HUES6 (cell line): Measurements from ENCODE around the gene SMYD3.

Source experiments
- H3K27ac ChIP-seq: 2 replicates; pipeline ENCODE4 v1.7.0; 2013; ENCODE audit warnings: low read depth, mild to moderate bottlenecking, low read length, inconsistent platforms
- H3K27me3 ChIP-seq: 2 replicates; pipeline ENCODE4 v1.6.1; 2013; ENCODE audit warnings: low read length; ENCODE audit not compliant: control insufficient read depth, insufficient read depth
- H3K36me3 ChIP-seq: 2 replicates; pipeline ENCODE4 v1.6.1; 2013; ENCODE audit warnings: low read length; ENCODE audit not compliant: control insufficient read depth, insufficient read depth
- H3K4me1 ChIP-seq: 2 replicates; pipeline ENCODE4 v1.6.1; 2013; ENCODE audit warnings: low read length; ENCODE audit not compliant: control insufficient read depth, insufficient read depth
- H3K4me3 ChIP-seq: 2 replicates; pipeline ENCODE4 v1.5.1; 2013; ENCODE audit warnings: low read depth, low read length
- H3K9ac ChIP-seq: one replicate; pipeline ENCODE4 v1.6.1; 2013; ENCODE audit warnings: mild to moderate bottlenecking, low read length
- H3K9me3 ChIP-seq: 2 replicates; pipeline ENCODE4 v1.6.1; 2013; ENCODE audit warnings: low read depth, low read length; ENCODE audit not compliant: control insufficient read depth, insufficient read depth

The SMYD3 gene

GRCh38 chr1:245873068-245873467, 634.0 kb downstream of the SMYD3 start:
- no peaks in the 10 kb centered on the region for H3K27me3 ChIP-seq
- H3K4me1 ChIP-seq: no peaks in the 10 kb centered on the region
- no peak overlapping the region for H3K9ac ChIP-seq
- no peaks in the 10 kb centered on the region for H3K36me3 ChIP-seq
- no peaks in the 10 kb centered on the region for H3K9me3 ChIP-seq
- H3K4me3 ChIP-seq: no peak overlapping the region
- no peak overlapping the region for H3K27ac ChIP-seq

GRCh38 chr1:245872475-245872874, 634.6 kb downstream of the SMYD3 start:
- Histone ChIP-seq H3K27me3 (no peaks in the 10 kb centered on the region), H3K9ac (no peak overlapping the region), H3K4me3 (no peak overlapping the region), H3K9me3 (no peaks in the 10 kb centered on the region), H3K27ac (no peak overlapping the region), H3K4me1 (no peaks in the 10 kb centered on the region), H3K36me3 (no peaks in the 10 kb centered on the region)

GRCh38 chr1:245871915-245872314, 635.2 kb downstream of the SMYD3 start:
- Histone ChIP-seq H3K36me3 (no peaks in the 10 kb centered on the region), H3K27ac (no peak overlapping the region), H3K4me1 (no peaks in the 10 kb centered on the region), H3K27me3 (no peaks in the 10 kb centered on the region), H3K9ac (no peak overlapping the region), H3K9me3 (no peaks in the 10 kb centered on the region), H3K4me3 (no peak overlapping the region)

GRCh38 chr1:245871191-245871590, 635.9 kb downstream of the SMYD3 start:
- Histone ChIP-seq H3K27ac (no peak overlapping the region), H3K9me3 (no peaks in the 10 kb centered on the region), H3K27me3 (no peaks in the 10 kb centered on the region), H3K4me3 (no peak overlapping the region), H3K4me1 (no peaks in the 10 kb centered on the region), H3K9ac (no peak overlapping the region), H3K36me3 (no peaks in the 10 kb centered on the region)

- H3K9me3 ChIP-seq: no peaks in the 10 kb centered on the region
- H3K27ac ChIP-seq: no peak overlapping the region
- no peak overlapping the region for H3K9ac ChIP-seq
- no peaks in the 10 kb centered on the region for H3K27me3 ChIP-seq
- no peak overlapping the region for H3K4me3 ChIP-seq
- no peaks in the 10 kb centered on the region for H3K36me3 ChIP-seq
- H3K4me1 ChIP-seq: no peaks in the 10 kb centered on the region
These were observed 636.4 kb downstream of the SMYD3 start for GRCh38 chr1:245870698-245871097.

- Histone ChIP-seq H3K27me3 (no peaks in the 10 kb centered on the region), H3K9ac (no peak overlapping the region), H3K4me1 (no peaks in the 10 kb centered on the region), H3K9me3 (no peaks in the 10 kb centered on the region), H3K36me3 (no peaks in the 10 kb centered on the region), H3K27ac (no peak overlapping the region), H3K4me3 (no peak overlapping the region)
These were observed 637.2 kb downstream of the SMYD3 start for GRCh38 chr1:245869847-245870246.

GRCh38 chr1:245867738-245868137, 639.3 kb downstream of the SMYD3 start:
- Histone ChIP-seq H3K27ac (no peak overlapping the region), H3K4me1 (no peaks in the 10 kb centered on the region), H3K36me3 (no peaks in the 10 kb centered on the region), H3K9me3 (no peaks in the 10 kb centered on the region), H3K27me3 (no peaks in the 10 kb centered on the region), H3K9ac (no peak overlapping the region), H3K4me3 (no peak overlapping the region)

- Histone ChIP-seq H3K27me3 (no peaks in the 10 kb centered on the region), H3K36me3 (no peaks in the 10 kb centered on the region), H3K9me3 (no peaks in the 10 kb centered on the region), H3K4me3 (no peak overlapping the region), H3K4me1 (no peaks in the 10 kb centered on the region), H3K27ac (no peak overlapping the region), H3K9ac (no peak overlapping the region)
These were observed 642.2 kb downstream of the SMYD3 start for GRCh38 chr1:245864872-245865271.

- Histone ChIP-seq H3K9me3 (no peaks in the 10 kb centered on the region), H3K4me3 (no peak overlapping the region), H3K27me3 (no peaks in the 10 kb centered on the region), H3K27ac (no peak overlapping the region), H3K4me1 (no peaks in the 10 kb centered on the region), H3K9ac (no peak overlapping the region), H3K36me3 (no peaks in the 10 kb centered on the region)
These were observed 643.4 kb downstream of the SMYD3 start for GRCh38 chr1:245863566-245864184.

- no peaks in the 10 kb centered on the region for H3K36me3 ChIP-seq
- no peaks in the 10 kb centered on the region for H3K9me3 ChIP-seq
- no peaks in the 10 kb centered on the region for H3K27me3 ChIP-seq
- H3K9ac ChIP-seq: no peak overlapping the region
- H3K27ac ChIP-seq: no peak overlapping the region
- no peaks in the 10 kb centered on the region for H3K4me1 ChIP-seq
- no peak overlapping the region for H3K4me3 ChIP-seq
These were observed 644.1 kb downstream of the SMYD3 start for GRCh38 chr1:245862812-245863540.

GRCh38 chr1:245860657-245861544, 646.2 kb downstream of the SMYD3 start:
- Histone ChIP-seq H3K9ac (no peak overlapping the region), H3K36me3 (no peaks in the 10 kb centered on the region)

More at GRCh38 chr1:245860657-245861544, 646.2 kb downstream of the SMYD3 start:
- H3K27me3 ChIP-seq: no peaks in the 10 kb centered on the region
- H3K4me1 ChIP-seq: peaks cover 10% of the 10 kb centered on the region; the same call in 1 of the 2 replicates
- no peaks in the 10 kb centered on the region for H3K9me3 ChIP-seq
- no peak overlapping the region for H3K27ac ChIP-seq
- H3K4me3 ChIP-seq: no peak overlapping the region
